Colon (tissue), 2 donors: Measurements from ENCODE around the gene EXOC3L2.
"Not testable (repeated sequence)": the region's sequence is repeated elsewhere in the genome, so short reads cannot be mapped to it uniquely, and the experiment has no call there.

Source experiments
- FAIRE-seq: peaks from 2 replicates; lab custom pipeline; 2012; peaks lifted over from hg19 to GRCh38; lab: Jason Lieb, UNC
- donor health status: control.
- donor health status: control.

Gene EXOC3L2

DNA sequence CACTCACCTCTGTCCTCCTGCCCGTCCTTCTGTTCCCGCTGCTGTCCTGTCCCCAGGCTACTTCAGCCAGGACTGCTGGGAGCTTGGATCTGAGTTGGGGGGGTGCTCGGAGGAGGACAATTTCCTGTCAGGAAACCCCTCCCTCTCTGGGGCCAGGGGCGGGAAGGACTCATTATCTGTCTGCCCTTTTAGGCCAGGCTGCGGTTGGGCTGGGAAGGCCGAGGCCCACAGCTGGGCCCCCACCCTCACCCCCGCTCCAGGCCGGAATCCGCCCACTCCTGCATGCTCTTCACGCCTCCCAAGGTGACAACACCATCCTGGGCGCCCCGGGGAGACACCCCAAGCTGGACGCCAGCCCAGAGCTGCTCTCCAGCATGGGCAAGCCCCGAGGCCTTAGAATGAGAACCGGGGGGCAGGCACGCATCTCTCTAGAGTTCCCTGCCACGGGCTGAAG lies at the start of gene EXOC3L2:
EXOC3L2 (minus strand) TSS at position 74 of the 454 bp plus-strand sequence. CDS start 6,362 bp downstream, outside the sequence.
- FAIRE-seq = no peak

DNA sequence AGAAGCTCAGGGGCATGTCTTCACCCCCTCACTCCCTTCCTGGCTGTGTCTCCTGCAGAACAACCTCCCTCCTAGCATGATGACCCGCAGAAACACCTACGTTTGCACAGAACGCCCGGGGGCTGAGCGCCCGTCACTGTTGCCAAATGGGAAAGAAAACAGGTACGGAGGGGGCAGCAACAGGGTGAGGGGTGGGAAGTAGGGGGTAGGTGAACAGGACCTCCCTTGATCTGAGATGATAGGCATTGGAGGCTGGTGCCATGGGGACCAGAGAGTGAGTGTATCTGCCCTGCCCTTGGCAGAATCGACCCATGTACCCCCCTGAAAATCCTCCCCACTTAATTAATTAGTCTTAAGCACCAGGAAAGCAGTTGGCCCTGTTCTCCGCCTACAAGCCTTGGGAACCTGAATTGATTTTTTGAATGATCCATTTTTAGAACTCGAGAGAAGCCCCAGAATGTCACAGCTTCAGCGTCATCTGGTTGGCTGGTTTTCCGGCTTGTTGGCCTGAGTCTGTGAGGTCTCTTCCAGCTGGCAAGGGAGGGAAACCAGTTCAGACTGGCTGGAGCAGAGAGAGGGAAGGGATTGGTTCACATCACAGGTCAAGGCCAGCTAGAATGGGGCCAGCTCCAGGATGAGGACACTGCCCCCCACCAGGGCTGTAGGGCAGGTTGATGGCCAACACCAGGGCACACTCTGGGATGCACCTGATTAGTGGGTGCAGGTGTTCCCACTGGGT lies 49.3 kb upstream of the EXOC3L2 start:
- no peak for FAIRE-seq

DNA sequence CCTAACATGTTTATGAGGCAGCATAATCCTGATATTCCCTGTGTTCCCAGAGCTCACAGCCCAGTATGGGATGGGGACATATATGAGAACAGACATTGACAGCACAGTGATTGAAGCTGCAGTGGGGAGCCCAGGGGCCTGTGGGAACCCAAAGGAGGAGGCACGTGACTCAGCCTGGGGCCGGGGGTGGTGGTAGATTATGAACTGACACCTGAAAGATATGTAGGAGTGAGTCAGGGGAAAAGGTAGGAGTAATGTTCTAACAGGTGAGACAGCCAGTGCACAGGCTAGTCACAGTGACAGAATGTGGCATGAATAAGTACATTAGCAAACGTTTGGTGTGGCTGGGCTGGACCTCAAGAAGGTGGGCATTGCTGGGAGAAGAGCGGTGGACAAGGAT lies 48.5 kb upstream of the EXOC3L2 start:
- no peak for FAIRE-seq

DNA sequence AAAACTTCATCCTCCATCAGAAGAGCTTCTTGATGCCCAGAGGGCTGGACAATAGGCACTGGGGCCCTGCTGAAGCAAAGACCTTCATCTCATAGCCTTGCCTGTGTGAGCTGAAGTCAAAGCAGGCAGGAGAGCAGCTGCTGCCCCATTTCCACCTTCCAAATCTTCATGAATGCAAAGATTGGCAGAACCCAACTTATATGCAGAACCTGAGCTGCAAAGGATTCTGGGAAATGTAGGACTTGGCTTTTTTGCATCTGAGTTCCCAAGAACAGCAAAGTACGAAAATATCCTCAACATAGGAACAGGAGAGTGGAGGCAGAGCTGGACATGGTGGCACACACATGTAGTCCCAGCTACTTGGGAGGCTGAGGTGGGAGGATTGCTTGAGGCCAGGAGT lies 46.6 kb upstream of the EXOC3L2 start:
- FAIRE-seq = no peak

DNA sequence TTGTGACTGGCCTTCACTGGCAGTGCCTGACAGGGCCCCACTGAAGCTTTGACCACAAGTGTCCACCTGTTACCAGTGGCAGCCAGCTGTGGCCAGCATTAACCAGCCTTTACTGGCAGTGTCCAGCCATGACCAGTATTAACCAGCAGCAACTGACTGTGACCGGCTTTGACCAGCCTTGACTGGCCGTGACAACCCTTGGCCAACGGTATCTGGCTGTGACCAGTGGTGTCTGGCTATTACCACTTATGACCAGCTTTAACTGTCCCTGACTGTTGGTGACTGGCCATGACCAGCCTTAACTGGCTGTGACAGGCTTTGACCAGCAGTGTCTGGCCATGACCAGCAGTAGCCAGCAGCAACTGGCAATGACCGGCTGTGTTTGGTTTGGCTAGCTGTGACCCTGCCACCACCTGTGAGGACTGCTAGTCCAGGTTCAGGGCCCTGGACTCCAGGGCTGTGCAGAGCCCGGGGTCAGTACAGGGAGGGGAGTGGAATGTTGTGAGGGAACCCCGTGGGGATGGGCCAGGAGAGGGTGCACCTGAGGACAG lies 45.2 kb upstream of the EXOC3L2 start:
- no peak for FAIRE-seq

DNA sequence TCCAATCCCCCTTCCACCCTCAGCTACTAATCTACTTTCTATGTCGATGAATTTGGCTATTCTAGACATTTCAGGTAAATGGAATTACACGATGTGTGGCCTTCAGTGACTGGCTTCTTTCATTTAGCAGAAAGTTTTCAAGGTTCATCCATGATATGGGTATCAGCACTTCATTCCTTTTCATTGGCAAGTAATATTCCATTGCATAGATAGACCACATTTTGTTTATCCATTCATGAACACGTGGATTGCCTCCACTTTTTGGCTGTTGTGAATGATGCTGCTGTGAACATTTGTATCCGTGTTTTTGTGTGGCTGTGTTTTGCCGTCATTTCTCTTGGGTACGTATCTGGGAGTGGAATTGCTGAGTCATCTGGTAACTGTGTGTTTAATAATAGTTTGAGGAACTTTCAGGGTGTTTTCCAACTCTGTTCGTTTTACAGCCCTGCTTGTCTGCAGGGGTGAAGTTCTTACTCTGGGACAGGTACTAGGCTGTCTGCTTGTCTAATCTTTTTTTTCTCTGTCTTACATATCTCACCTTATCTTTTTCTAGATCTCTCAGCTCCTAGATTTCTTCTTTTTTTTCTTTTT lies 38.3 kb upstream of the EXOC3L2 start:
- no peak for FAIRE-seq

DNA sequence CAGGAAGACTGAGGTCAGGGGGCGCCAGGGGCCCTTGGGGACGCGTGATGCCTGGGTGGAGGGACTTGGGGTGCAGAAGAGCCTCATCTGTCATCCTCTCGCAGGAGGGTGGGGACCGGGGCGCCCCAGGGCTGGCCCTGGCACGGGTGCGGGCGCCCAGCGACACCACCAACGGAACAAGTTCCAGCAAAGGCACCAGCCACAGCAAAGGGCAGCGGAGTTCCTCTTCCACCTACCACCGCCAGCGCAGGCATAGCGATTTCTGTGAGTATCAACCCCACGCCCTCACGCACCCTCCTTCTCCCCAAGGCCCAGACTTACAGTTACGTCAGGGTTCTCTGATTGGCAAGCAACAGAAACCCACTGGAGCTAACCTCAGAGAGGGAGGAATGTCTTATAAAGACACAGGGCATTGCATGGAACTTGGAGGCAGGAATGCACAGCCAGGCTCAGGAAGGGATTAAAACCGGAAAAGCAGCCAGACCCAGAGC lies 35.3 kb upstream of the EXOC3L2 start:
- FAIRE-seq = no peak

DNA sequence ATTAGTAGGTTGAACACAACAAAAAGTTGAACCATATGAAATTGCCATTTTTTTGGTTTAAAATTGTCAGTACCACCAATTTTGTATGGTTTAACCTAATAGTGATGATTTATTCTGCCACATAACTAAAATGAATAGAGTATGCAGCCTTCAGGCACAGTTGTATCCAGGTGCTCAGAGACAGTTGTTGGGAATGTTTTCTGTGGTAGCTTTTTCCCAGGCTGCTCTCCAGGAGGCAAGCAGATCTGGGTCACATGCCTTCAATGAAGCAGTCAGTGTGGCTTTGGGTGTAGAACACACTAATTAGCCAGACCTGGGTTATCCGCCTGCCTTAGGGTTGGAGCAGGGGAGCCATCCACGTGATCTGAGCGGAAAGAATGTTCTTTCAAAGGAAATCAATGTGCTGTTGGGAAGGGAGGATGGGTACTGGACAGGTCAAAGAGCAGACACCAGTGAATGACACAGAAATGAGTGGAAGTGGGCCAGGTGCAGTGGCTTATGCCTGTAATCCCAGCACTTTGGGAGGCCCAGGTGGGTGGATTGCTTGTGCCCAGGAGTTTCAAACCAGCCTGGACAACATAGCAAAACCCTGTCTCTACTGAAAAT lies 34.5 kb upstream of the EXOC3L2 start:
- FAIRE-seq = no peak

DNA sequence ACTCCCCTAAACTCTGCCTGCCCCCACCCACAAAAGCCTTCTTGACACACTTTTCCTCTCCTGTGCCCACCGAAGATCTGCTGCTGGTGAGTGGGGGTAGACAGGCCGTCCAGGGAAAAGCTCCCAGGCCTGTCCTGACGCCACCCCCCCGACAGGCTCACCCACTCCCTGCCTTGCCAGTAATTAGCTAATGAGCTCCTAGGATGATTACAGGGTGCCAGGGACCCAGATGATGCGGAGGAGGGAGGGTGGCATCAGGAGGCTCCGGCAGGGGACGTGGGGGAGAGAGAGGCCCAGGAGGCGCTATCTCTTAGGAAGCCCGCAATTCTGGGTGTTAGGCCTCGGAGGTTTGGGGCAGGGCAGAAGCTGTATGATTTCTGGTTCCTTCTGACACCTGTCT lies 32.9 kb upstream of the EXOC3L2 start:
- no peak for FAIRE-seq

DNA sequence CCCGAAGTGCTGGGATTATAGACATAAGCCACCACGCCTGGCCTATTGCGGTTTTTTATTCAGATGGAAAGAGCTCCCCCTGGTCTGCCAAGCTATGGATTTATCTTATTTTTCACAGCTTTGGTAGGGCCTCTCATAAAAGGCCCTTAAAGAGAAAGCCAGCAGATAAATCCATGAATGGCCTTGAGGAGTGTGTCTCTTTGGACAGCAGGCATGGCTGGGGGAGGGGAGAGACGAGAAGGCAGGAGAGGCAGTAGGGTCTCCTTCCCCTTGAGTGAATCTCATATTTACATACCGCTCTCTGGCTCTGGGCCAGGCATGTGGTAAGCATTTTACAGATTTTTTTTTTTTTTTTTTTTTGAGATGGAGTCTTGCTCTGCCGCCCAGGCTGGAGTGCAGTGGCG lies 31.1 kb upstream of the EXOC3L2 start:
- no peak for FAIRE-seq

DNA sequence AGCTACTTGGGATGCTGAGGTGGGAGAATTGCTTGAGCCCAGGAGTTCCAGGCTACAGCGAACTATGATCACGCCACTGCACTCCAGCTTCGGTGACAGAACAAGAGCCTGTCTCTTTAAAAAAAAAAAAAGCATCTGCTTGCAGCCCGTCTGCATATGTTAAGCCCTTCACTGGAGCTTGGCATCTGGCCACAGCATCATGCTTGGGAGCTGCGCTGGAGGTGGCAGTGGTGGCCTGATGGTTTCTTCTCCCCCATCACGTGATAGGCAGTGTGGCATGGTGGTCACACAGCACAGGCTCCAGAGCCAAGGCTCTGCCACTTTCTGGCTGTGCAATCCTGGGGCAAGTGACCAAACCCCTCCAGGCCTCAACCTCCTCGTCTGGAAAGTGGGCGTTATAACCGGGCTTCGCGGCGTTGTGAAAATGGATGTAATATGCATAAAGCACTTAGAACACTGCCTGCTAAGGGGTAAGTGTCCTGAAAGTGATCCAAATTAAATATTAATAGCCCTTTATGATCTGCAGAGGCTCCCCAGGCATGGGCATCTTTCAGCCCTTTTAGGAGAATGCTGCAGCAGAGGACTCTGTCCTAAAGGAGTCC lies 30.3 kb upstream of the EXOC3L2 start:
- FAIRE-seq = no peak

DNA sequence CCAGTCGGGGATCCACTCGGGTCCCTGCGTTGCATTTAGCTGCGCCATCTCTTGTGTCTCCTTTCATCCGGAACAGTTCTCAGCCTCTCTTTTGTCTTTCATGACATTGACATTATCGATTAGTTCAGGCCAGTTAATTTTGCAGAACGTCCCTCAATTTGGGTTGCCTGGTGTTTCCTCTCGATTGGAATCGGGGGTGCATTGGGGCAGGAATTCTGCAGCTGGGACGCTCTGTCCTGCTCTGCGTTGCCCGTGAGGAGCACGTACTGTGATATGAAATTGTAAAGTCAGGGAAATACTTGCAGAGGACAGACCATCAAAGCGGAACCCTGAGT lies 28.3 kb upstream of the EXOC3L2 start:
- no peak for FAIRE-seq

DNA sequence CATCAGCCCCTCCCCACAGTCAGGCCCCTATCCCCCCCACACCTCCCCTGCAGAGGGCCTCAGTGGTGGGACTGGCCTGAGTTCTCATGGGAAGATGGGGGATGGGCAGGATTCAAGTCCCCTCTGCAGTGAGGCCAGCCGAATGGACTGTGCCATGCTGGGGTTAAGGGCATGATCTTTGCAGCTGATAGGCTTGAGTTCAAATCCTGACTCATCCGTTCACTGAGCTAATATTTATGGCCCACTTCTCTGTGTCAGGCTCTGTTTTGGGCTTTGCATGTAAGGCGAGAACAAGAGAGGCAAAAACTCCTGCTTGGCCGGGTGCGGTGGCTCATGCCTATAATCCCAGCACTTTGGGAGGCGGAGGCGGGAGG lies 26.5 kb upstream of the EXOC3L2 start:
- no peak for FAIRE-seq

DNA sequence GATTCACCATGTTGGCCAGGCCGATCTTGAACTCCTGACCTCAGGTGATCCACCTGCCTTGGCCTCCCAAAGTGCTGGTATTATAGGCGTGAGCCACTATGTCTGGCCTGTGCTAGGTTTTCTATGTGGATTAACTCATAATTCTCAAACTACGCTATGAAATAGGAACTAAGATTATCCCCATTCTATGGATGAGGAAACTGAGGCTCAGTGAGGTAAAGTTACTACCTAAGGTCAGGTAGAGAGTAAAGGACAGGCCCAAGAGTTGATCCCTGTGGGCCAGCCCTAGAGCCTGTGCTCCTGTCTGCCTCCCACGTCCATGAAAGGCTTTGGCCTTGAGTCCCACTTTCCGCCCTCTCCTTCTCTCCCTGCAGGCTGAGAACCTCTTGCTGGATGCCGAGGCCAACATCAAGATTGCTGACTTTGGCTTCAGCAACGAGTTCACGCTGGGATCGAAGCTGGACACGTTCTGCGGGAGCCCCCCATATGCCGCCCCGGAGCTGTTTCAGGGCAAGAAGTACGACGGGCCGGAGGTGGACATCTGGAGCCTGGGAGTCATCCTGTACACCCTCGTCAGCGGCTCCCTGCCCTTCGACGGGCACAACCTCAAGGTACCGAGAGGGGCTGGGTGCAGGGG lies 26.0 kb upstream of the EXOC3L2 start:
- FAIRE-seq = no peak

DNA sequence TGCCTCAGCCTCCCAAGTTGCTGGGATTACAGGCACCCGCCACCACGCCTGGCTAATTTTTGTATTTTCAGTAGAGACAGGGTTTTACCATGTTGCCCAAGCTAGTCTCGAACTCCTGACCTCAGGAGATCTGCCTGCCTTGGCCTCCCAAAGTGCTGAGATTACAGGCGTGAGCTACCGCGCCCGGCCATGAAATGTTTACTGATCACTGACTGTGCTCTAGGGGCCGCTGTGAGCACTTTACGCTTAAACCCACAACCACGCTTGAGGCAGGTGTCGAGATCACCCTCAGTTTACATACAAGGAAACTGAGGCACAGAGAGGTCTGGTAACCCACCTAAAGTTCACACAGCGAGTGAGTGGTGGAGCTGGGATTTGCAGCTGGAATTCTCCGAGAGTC lies 24.7 kb upstream of the EXOC3L2 start:
- not testable (repeated sequence) for FAIRE-seq

DNA sequence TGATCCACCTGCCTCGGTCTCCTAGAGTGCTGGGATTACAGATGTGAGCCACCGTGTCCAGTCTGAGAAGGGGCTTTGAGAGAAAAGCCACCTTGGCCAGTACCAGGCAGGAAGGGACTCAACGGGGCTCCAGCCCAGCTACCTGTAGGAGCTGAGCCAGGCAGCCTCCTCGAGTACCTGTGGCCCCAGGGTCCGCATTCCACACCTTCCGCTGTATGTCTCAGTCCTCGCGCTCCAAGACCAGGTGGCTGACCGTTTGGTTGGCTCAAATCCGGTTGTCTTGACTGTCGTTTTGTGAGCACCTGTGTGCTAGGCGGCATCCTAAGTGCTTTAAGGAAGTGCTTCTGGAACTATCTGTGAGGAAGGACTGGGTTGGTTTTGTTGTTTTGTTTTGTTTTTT lies 22.1 kb upstream of the EXOC3L2 start:
- FAIRE-seq = no peak

DNA sequence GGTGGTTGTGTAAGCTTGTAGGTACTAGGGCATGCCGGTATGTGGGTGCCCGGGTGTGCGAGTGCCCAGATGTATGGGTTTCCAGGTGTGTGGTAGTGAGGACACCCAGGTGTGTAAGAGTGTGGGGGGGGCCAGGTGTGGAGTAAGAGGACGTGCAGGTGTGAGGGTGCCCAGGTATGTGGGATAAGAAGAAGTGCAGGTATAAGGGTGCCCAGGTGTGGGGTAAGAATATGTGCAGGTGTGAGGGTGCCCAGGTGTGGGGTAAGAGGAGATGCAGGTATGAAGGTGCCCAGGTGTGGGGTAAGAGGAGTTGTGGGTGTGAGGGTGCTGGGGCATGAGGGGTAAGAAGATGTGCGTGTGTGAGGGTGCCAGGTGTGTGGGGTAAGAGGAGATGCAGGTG lies 20.2 kb upstream of the EXOC3L2 start:
- FAIRE-seq = no peak

DNA sequence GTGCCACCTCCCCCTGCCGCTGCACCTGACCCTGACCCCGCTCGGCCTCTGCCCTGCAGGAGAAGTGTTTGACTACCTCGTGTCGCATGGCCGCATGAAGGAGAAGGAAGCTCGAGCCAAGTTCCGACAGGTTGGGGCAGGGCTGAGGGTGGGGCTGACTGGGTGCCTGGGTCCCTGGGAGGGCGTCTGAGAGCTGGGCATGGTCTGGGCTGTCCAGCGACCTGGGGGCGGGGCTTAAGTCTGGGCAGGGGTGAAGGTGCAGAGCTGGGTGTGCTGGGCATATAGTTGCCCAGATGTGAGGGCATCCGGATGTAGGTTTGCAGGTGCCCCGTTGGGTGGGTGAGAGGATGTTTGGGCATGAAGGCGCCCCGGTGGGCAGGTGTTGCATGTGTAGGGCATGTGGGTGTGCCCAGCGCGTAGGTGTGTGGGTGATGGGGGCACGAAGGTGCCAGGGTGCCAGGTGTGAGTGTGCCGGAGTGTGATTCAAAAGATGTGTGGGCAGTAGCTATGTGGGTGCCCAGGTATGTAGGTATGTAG lies 19.6 kb upstream of the EXOC3L2 start:
- no peak for FAIRE-seq

DNA sequence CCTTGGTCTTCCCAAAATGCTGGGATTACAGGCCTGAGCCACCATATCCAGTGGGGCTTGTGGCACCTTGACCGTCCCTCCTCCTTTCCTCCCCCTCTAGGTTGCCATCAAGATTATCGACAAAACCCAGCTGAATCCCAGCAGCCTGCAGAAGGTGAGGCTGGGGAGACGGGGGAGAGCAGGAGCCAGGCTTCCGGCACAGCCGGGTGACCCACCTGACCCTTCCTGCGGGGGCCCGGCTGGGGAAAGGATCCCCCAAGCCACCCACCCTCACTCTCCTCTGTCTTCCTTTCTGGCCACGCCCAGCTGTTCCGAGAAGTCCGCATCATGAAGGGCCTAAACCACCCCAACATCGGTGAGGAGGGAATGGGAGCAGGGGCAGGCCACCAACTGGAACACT lies 17.8 kb upstream of the EXOC3L2 start:
- no peak for FAIRE-seq

DNA sequence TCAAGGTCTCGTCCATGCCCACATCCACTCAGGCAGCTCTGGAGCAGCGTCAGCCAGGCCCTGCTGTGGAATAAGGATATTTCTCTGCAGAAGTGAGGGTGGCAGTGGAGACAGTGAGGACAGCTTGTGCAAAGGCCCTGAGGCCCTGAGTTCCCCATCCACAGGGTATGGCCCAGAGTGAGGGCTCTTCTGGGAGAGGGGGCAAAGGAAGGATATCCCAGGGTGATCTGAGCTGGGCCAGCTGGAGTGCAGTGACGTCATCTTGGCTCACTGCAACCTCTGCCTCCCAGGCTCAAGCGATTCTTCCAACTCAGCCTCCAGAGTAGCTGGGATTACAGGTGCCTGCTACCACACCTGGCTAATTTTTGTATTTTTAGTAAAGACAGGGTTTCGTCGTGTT lies 17.4 kb upstream of the EXOC3L2 start:
- no peak for FAIRE-seq

DNA sequence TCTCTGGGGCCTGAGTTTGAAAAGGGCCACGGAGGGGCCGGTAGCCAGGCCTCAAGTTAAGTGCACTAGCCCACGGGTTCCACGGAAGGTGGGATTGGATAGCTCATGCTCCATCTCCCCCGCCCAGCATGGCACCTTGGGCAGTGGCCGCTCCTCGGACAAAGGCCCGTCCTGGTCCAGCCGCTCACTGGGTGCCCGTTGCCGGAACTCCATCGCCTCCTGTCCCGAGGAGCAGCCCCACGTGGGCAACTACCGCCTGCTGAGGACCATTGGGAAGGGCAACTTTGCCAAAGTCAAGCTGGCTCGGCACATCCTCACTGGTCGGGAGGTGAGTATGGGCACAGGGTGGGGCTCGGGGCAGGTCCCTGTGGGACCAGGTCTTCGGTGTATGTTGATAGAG lies 13.7 kb upstream of the EXOC3L2 start:
- no peak for FAIRE-seq

DNA sequence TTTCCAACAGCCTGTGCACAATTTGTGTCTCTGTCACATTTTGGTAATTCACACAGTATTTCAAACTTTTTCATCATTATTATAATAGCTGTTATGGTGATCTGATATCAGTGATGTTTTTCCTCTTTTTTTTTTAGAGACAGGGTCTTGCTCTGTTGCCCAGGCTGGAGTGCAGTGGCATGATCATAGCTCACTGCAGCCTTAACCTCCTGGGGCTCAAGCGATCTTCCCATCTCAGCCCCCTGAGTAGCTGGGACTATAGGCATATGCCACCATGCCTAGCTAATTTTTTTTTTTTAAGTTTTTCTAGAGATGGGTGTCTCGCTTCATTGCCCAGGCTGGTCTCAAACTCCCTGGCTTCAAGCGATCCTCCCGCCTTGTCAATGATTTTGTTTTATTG lies 11.6 kb upstream of the EXOC3L2 start:
- FAIRE-seq = no peak
